PFSK-1 (cell line): Measurements from ENCODE around the gene MTHFSD.

Experiments used
- FOXP2 ChIP-seq: optimal IDR thresholded peaks from 2 replicates; pipeline ENCODE3; 2011; ENCODE audit warnings: borderline replicate concordance, control low read depth, inconsistent platforms; ENCODE audit not compliant: insufficient read depth; ENCODE audit errors: extremely low read length, extremely low read depth
- POLR2AphosphoS5 ChIP-seq: IDR thresholded peaks from 2 replicates; pipeline ENCODE4 v1.6.1; 2012; ENCODE audit warnings: low read depth, mild to moderate bottlenecking, control low read depth, low read length, moderate library complexity
- SIN3A ChIP-seq: IDR thresholded peaks from 2 replicates; pipeline ENCODE4 v1.6.1; 2012; ENCODE audit warnings: mild to moderate bottlenecking, low read length, moderate library complexity, borderline replicate concordance; ENCODE audit not compliant: insufficient read depth
- TAF1 ChIP-seq: IDR thresholded peaks from 2 replicates; pipeline ENCODE4 v1.6.1; 2012; ENCODE audit warnings: low read length, control low read depth, borderline replicate concordance; ENCODE audit not compliant: insufficient read depth
- TF ChIP-seq, protein P1 (sequence below), 2 experiments: IDR thresholded peaks; 2 replicates each; pipeline versions ENCODE4 v1.6.1 to v1.8.0; 2011 to 2012; ENCODE audit warnings: low read depth in 2 of 2, low read length in 2 of 2, control low read depth in 1 of 2, inconsistent platforms in 1 of 2, mild to moderate bottlenecking in 1 of 2, moderate library complexity in 1 of 2; ENCODE audit not compliant: insufficient read depth in 1 of 2

MTHFSD gene

DNA sequence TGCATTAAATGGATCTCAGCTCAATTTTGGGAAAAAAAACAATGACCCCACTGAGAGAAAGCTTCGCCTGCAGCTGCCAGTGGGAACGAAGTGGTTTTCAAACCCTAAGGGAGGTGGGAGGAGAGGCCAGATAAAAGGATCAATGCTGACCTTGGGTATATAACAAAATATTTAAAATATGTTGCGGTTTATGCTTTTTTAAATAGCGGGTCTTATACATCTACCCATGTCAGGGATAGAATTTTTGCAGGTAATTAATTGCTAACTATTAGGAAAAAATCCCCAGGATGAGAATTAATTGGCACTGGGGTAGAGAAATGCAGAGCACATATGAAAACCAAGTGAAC lies 55.6 kb downstream of the MTHFSD start:
- TF ChIP-seq, protein P1, sequence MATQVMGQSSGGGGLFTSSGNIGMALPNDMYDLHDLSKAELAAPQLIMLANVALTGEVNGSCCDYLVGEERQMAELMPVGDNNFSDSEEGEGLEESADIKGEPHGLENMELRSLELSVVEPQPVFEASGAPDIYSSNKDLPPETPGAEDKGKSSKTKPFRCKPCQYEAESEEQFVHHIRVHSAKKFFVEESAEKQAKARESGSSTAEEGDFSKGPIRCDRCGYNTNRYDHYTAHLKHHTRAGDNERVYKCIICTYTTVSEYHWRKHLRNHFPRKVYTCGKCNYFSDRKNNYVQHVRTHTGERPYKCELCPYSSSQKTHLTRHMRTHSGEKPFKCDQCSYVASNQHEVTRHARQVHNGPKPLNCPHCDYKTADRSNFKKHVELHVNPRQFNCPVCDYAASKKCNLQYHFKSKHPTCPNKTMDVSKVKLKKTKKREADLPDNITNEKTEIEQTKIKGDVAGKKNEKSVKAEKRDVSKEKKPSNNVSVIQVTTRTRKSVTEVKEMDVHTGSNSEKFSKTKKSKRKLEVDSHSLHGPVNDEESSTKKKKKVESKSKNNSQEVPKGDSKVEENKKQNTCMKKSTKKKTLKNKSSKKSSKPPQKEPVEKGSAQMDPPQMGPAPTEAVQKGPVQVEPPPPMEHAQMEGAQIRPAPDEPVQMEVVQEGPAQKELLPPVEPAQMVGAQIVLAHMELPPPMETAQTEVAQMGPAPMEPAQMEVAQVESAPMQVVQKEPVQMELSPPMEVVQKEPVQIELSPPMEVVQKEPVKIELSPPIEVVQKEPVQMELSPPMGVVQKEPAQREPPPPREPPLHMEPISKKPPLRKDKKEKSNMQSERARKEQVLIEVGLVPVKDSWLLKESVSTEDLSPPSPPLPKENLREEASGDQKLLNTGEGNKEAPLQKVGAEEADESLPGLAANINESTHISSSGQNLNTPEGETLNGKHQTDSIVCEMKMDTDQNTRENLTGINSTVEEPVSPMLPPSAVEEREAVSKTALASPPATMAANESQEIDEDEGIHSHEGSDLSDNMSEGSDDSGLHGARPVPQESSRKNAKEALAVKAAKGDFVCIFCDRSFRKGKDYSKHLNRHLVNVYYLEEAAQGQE (IDR thresholded peaks at IDR 0.05; ENCODE audit: insufficient read depth in 1 of 2, low read depth in 2 of 2, low read length in 2 of 2) = no peak
- no peak for TF ChIP-seq POLR2AphosphoS5
- TF ChIP-seq FOXP2 = no peak
- no peak for TF ChIP-seq TAF1
- no peak for TF ChIP-seq SIN3A

DNA sequence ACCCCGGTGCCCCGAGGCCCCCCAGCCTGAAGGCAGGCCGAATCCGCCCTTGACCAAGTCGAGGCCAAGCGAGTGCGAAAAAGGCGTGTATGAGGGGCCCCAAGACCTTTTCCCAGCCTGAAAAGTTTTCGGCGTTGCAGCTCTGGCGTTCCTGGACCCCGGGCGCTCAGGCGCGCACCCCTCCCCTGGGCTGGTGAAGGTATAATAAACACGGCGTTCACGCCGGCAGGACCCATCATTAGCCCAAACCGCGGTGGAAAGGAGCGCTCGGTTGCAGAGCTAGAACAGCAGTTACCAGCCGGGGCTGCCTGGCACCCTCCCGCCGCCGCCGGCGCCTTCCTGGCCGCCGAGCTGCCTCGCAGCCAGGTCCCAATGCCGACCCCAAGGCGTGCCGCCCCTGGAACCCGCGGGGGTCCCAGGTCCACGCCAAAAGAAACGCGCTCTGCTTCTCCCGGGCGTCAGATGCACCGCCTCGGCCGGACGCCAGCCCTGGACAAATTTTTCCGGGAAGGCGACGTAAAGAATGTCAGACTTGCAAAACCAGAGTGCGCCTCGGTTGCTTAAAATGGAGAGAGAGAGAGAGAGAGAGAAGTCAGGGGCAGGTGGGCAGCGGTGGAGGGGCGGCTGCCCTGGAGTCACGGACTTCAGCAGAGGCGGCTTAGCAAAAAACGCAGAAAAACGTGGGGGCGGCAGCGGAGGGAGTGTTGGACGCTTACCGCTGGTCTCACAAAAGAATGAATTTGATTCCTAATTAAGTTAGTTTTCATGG lies 56.2 kb downstream of the MTHFSD start:
- TF ChIP-seq FOXP2 (no peak), TAF1 (no peak), POLR2AphosphoS5 (no peak), SIN3A (no peak)
- TF ChIP-seq, protein P1 (IDR thresholded peaks at IDR 0.05; ENCODE audit: insufficient read depth in 1 of 2, low read depth in 2 of 2, low read length in 2 of 2) = no peak

DNA sequence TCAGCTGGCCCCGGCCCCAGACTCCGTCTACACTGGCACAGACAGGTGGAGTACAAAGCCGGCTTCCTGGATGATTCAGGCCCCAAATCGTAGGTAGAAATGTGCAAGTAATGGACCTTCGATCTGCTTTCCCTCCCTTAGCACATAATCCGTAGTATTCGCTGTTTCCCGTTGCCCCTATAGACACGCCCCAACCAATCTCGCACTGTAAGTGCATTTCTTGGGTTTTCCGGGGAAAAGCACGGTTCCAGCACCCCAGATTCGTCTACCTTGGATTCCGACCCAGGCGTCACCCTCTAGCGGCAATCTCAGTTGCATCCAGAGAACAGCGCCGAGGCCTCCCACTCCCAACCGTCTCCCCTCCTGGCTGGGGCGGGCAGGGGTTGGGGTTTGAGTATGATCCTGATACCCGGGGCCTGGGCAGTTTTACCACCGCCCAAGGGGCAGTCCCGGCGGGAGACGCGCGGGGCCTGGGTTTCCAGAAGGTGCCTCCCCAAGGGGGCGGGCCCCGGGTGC lies 56.8 kb downstream of the MTHFSD start:
- no peak for TF ChIP-seq SIN3A
- no peak for TF ChIP-seq TAF1
- TF ChIP-seq POLR2AphosphoS5 = no peak
- TF ChIP-seq, protein P1 (IDR thresholded peaks at IDR 0.05; ENCODE audit: insufficient read depth in 1 of 2, low read depth in 2 of 2, low read length in 2 of 2) = no peak
- no peak for TF ChIP-seq FOXP2

DNA sequence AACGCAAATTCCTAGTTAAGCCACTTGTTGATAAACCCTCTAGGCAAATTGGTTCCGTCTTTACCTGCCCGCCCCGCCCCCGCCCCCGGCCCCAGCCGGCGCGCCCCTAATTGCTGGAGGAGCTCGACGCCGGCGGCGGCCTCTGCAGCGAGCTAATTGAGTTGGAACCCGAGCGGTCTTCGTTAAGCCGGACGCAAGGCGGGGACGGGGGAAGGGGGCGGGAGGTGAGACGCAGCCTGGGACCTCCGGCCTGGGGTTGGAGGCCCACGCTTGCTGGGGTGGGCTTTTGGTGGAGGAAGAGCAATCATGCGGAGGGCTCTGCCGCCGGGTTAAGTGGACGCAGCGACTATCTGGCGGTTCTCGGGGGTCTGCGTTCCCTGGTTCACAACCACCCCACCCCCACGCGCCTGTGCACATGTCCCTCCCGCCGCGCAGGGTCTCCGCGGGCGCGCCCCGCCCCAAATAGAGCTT lies 57.4 kb downstream of the MTHFSD start:
- no peak for TF ChIP-seq SIN3A
- no peak for TF ChIP-seq POLR2AphosphoS5
- TF ChIP-seq TAF1 = no peak
- TF ChIP-seq FOXP2 = no peak
- TF ChIP-seq, protein P1 (IDR thresholded peaks at IDR 0.05; ENCODE audit: insufficient read depth in 1 of 2, low read depth in 2 of 2, low read length in 2 of 2) = no peak
